Effector memory CD8-positive, alpha-beta T cell (primary cell): ENCODE results near the gene LRRC27.

Source experiments
- ATAC-seq: fragments of 150-1000 bp; cut with Tn5 transposase; replicated peaks from 2 replicates; pipeline ENCODE4 v1.10.0; 2021; ENCODE audit warnings: mild to moderate bottlenecking, moderate library complexity
- DNase-seq, 3 experiments: peaks; one replicate each; pipeline ENCODE4 v3.0.0; 2021
- H3K27ac Mint-ChIP-seq, 2 donors: one replicate each; pipeline ENCODE4 v1.8.0; 2022; ENCODE audit warnings: mild to moderate bottlenecking in 2 of 2, mixed read lengths in 2 of 2, moderate library complexity in 2 of 2
- H3K27me3 Mint-ChIP-seq, 2 donors: one replicate each; pipeline ENCODE4 v1.8.0; 2022; ENCODE audit warnings: mixed read lengths in 2 of 2
- H3K36me3 Mint-ChIP-seq: one replicate; pipeline ENCODE4 v1.8.0; 2022; ENCODE audit warnings: mild to moderate bottlenecking, moderate library complexity, mixed read lengths; ENCODE audit not compliant: insufficient read depth
- H3K4me1 Mint-ChIP-seq, 2 donors: one replicate each; pipeline ENCODE4 v1.8.0; 2022; ENCODE audit warnings: low read depth in 2 of 2, mixed read lengths in 2 of 2
- H3K4me3 Mint-ChIP-seq, 2 donors: one replicate each; pipeline ENCODE4 v1.8.0; 2022; ENCODE audit warnings: mild to moderate bottlenecking in 2 of 2, mixed read lengths in 2 of 2, moderate library complexity in 2 of 2
- H3K9me3 Mint-ChIP-seq, 2 donors: one replicate each; pipeline ENCODE4 v1.8.0; 2022; ENCODE audit warnings: mixed read lengths in 2 of 2

LRRC27 gene

DNA sequence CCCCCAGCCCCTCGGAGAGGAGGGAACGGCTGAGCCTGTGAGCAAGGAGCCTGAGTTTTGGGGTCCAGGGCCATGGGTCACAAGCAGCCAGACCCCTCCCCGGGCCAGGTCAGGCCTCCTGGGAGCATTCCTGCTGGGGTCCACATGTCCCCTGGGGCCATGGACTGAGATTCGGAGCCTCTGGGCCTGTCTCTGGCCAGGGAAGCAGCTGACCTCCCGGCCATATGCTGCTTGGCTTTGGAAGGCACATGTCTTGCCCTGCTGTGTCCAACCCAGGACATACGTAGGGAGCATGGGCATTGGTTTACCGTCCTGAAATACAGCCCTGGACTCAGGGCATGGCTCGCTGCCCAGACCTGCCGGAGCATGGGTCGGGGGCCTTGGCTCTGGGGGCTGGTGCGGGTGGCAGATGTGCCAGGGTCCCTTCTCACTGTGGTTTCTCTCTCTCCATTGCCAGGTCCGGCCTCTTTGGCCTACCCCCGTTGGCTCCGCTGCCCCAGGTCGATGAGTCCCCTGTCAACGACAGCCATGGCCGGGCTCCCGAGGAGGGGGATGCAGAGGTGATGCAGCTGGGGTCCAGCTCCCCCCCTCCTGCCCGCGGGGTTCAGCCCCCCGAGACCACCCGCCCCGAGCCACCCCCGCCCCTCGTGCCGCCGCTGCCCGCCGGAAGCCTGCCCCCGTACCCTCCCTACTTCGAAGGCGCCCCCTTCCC lies 72.3 kb downstream of the LRRC27 start:
- DNase-seq (no peak), ATAC-seq (no peak)
- H3K4me1 Mint-ChIP-seq, result peaks cover 16 to 21% of the 10 kb centered on the region in 2 donors
- no peak overlapping the region for H3K4me3 Mint-ChIP-seq
- H3K27ac Mint-ChIP-seq, result no peak overlapping the region
- H3K9me3 Mint-ChIP-seq, result no peaks in the 10 kb centered on the region
- peaks cover 27% of the 10 kb centered on the region for H3K36me3 Mint-ChIP-seq
- H3K27me3 Mint-ChIP-seq, result no peaks in the 10 kb centered on the region

DNA sequence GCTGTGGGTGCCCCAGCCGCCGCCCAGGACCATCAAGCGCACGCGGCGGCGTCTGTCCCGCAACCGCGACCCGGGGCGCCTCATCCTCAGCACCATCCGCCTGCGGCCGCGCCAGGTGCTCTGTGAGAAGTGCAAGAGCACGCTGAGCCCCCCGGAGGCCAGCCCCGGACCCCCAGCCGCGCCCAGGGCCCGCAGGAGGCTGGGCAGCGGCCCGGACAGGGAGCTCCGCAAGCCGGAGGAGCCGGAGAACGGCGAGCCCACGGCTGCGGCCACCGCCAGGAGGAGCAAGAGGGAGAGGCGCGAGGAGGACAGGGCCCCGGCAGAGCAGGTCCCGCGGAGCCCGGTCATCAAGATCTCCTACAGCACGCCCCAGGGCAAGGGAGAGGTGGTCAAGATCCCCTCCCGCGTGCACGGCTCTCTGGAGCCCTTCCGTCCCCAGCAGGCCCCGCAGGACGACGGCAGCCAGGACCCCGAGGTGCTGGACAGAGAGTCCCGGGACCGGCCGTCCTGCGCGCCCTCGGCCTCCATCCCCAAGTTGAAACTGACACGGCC lies 73.0 kb downstream of the LRRC27 start:
- Mint-ChIP-seq H3K4me1 (peaks cover 14 to 17% of the 10 kb centered on the region in 2 donors), H3K27ac (no peak overlapping the region), H3K36me3 (peaks cover 29% of the 10 kb centered on the region), H3K4me3 (no peak overlapping the region), H3K9me3 (no peaks in the 10 kb centered on the region), H3K27me3 (no peaks in the 10 kb centered on the region)
- DNase-seq, result no peak
- ATAC-seq, result no peak

DNA sequence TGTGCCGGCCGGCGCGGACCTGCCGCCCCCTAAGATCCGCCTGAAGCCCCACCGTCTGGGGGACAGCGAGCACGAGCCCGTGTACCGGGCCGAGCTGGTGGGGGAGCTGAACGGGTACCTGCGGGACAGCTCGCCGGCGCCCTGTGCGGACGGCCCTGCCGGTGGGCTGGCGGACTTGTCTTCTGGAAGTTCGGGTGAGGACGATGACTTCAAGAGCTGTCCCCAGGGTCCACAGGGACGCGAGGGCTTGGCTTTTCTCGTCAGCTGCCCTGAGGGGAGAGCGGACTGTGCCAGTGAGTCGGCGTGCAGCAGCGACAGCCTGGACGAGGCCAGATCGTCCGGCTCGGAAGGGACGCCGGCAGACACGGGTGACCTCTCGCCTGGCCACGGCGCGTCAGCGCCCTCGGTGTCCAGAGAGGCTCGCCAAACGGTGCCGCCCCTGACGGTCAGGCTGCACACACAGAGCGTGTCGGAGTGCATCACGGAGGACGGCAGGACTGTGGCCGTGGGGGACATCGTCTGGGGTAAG lies 73.5 kb downstream of the LRRC27 start:
- DNase-seq (no peak), ATAC-seq (no peak)
- Mint-ChIP-seq H3K4me3 (peak overlapping the region in 1 of 2 donors; percentile 12), H3K4me1 (peaks cover 14 to 15% of the 10 kb centered on the region in 2 donors), H3K27me3 (no peaks in the 10 kb centered on the region), H3K36me3 (peaks cover 25% of the 10 kb centered on the region), H3K9me3 (no peaks in the 10 kb centered on the region), H3K27ac (no peak overlapping the region)

DNA sequence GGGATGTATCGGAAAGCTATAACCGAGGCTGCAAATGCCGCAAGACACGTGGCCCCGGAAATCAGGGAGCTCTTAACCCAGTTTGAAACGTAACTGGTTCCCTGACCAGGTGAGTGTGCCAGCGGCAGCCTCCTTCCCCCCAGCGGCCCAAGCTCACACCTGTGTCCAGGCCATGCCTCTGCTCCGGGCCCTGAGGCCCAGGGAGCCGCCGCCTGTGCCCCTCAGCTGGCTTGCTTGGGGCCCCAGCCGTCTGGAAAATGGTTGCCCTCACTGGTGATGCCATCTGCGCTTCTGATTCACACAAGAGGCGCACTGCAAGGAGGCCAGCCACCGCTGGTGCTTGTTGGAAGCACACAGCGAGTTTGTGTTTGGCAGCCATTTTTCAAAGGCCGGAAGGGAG lies 74.2 kb downstream of the LRRC27 start:
- Mint-ChIP-seq H3K36me3 (peaks cover 25% of the 10 kb centered on the region), H3K4me1 (peaks cover 13 to 14% of the 10 kb centered on the region in 2 donors), H3K27ac (no peak overlapping the region), H3K27me3 (no peaks in the 10 kb centered on the region), H3K4me3 (no peak overlapping the region), H3K9me3 (no peaks in the 10 kb centered on the region)
- no peak for DNase-seq
- no peak for ATAC-seq

DNA sequence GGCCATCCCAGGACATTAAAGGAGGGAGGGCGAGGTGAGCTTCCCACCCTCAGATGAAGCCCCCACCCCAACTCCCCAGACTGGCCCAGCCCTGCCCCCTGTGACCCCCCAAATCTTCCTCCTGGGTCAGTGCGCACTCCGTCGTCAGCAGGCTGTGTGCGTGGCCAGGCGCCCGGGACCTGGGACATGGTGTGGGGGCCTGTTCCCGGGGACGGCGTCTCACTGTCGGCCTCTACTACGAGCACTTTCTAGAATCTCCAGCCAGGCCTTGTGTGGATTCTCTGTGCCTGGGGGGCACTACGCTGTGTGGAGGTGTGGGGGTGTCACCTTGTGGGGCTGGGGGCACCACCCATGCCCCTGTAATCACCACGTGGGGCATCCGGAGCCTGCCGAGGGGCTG lies 74.8 kb downstream of the LRRC27 start:
- Mint-ChIP-seq H3K4me1 (peaks cover 13 to 14% of the 10 kb centered on the region in 2 donors), H3K27ac (no peak overlapping the region), H3K4me3 (no peak overlapping the region), H3K9me3 (no peaks in the 10 kb centered on the region), H3K36me3 (peaks cover 28% of the 10 kb centered on the region), H3K27me3 (no peaks in the 10 kb centered on the region)
- DNase-seq (no peak), ATAC-seq (no peak)

DNA sequence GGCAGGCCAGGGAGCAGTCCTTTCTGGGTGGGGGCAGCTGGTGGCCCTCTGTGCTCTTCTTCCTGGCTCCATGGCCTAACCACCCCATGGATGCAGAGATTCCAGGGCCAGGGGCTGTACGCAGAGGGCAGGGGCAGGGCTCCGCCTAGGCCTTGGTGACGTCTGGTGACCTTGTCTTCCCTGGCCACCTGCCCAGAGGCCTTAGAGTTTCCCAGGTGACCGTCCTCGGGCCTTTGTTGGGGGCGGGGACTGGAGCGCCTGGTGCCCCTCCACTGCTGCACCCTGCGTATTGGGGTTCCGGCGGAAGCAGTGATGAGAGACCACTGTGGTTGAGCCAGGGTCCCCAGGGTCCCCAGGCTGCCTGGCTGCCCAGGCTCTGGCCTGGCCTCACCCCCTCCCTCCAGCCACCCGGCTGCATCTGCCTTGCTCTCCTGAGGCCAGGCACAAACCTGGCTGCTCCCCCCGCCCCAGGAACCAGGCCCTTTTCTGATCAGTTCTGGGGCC lies 75.3 kb downstream of the LRRC27 start:
- Mint-ChIP-seq H3K4me3 (peak overlapping the region; percentile 41 to 69), H3K27ac (peak overlapping the region; percentile 6 to 35), H3K9me3 (no peaks in the 10 kb centered on the region), H3K36me3 (peaks cover 29% of the 10 kb centered on the region), H3K27me3 (no peaks in the 10 kb centered on the region), H3K4me1 (peaks cover 13 to 14% of the 10 kb centered on the region in 2 donors)
- DNase-seq (no peak), ATAC-seq (no peak)

DNA sequence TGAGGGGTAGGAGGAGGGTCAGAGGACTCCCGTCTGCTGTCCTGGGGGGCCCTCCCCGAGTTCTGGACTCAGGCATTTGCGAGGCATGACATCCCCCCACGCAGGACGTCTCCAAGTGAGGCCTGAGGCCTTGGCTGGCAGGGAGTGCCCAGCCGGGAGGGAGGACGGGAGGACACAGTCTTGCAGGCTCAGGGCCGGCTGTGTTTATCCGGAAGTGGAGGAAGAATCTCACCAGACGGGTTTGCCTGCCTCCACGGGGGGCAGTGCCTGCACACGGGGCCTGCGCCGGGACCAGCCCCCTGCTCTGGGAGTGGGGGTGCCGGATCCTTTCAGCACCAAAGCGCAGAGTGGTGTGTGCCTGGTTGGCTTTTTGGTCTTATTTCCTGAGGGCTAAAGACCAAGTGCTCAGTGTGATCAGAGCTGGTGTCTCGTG lies 75.9 kb downstream of the LRRC27 start:
- peaks cover 13 to 14% of the 10 kb centered on the region in 2 donors for H3K4me1 Mint-ChIP-seq
- no peaks in the 10 kb centered on the region for H3K27me3 Mint-ChIP-seq
- H3K36me3 Mint-ChIP-seq, result peaks cover 32% of the 10 kb centered on the region
- ATAC-seq, result peak; percentile 42
- no peaks in the 10 kb centered on the region for H3K9me3 Mint-ChIP-seq
- peak overlapping the region; percentile 6 to 35 for H3K27ac Mint-ChIP-seq
- DNase-seq, result no peak
- H3K4me3 Mint-ChIP-seq, result peak overlapping the region; percentile 41 to 69

DNA sequence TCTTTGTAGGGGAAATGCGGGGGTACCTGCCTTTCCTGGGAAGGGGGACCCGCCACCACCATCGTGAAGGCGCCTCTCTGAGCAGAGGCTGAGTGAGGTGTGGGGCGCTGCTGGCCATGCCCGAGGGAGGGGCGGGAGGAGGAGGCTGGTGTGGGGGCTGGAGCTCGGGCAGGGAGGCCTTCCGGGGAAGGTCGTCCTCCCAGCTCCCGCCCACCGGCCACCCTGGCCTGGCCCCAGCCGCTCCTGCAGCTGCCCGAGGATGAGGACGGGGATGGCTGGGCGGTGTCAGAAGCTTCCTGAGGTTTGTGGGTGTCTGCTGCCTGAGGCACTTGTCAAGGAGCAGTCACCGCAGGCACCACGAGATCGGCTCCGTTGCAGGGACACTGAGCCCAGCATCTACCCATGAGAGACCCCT lies 76.4 kb downstream of the LRRC27 start:
- H3K36me3 Mint-ChIP-seq, result peaks cover 32% of the 10 kb centered on the region
- ATAC-seq (peak; percentile 59), DNase-seq (no peak)
- H3K27ac Mint-ChIP-seq, result peak overlapping the region; percentile 6 to 35
- peak overlapping the region in 1 of 2 donors; percentile 69 for H3K4me3 Mint-ChIP-seq
- no peaks in the 10 kb centered on the region for H3K27me3 Mint-ChIP-seq
- H3K4me1 Mint-ChIP-seq, result peaks cover 11 to 14% of the 10 kb centered on the region in 2 donors
- H3K9me3 Mint-ChIP-seq, result no peaks in the 10 kb centered on the region

DNA sequence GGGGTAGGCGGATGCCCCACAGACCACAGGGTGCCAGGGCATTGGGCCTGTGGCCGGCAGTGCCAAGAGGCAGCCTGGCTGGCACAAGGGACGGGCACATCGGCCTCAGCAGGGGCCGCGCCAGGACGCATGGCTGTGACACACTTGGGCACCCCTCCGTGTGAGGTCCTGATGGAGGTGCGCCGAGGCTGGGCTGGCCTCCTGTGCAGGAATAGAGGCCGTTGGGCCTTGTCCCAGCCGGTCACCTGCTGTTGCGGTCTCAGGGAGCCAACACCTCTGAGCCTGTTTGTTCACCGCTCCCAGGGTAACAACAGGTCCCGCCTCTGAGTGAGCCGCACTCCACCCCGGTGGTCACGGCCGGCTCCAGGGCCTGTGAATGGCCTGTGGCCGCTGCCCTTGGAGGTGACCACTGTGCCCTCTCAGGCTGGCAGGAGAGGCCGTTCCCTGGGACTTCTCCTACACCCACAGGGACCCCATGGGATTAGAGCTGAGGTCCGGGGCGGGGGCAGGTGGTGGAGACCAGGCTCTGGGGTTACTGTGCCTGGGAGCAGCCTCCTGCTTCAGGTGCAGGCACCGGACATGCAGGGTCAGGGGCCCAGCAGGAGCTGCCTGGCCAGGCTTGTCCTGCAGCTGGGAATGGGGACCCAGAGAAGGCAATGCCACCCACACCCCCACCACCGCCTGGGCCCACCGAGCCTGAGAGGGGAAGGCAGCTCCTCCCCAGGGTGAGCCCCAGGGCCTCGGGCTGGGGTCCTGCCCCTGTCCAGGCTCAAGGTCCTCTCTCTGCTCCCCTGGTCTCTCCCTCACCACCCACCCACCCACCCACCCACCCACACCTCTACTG lies 77.1 kb downstream of the LRRC27 start:
- ATAC-seq (no peak), DNase-seq (no peak)
- Mint-ChIP-seq H3K4me1 (peaks cover 14 to 15% of the 10 kb centered on the region in 2 donors), H3K27ac (peak overlapping the region in 1 of 2 donors; percentile 35), H3K36me3 (peaks cover 32% of the 10 kb centered on the region), H3K27me3 (no peaks in the 10 kb centered on the region), H3K9me3 (no peaks in the 10 kb centered on the region), H3K4me3 (no peak overlapping the region)

DNA sequence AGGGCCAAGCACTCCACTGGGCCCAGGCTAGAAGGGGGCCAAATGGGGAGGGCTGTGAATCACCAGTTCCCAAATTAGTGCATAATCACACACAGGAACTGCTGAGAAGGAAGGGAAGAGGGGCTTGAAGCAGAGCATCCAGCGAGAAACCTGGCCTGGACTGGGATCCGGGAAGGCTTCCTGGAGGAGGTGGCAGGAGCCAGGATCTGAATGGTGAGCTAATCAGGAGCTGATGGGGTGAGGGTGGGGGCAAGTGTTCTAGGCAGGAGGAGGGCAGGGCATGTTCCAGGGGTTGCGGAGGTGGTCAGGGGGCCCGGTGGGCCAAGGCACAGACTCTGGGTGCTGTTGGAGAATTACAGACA lies 77.7 kb downstream of the LRRC27 start:
- H3K36me3 Mint-ChIP-seq, result peaks cover 28% of the 10 kb centered on the region
- H3K4me3 Mint-ChIP-seq, result no peak overlapping the region
- H3K9me3 Mint-ChIP-seq, result no peaks in the 10 kb centered on the region
- peak overlapping the region; percentile 72 to 87 for H3K27ac Mint-ChIP-seq
- H3K27me3 Mint-ChIP-seq, result no peaks in the 10 kb centered on the region
- ATAC-seq (no peak), DNase-seq (no peak)
- peaks cover 15 to 18% of the 10 kb centered on the region in 2 donors for H3K4me1 Mint-ChIP-seq

DNA sequence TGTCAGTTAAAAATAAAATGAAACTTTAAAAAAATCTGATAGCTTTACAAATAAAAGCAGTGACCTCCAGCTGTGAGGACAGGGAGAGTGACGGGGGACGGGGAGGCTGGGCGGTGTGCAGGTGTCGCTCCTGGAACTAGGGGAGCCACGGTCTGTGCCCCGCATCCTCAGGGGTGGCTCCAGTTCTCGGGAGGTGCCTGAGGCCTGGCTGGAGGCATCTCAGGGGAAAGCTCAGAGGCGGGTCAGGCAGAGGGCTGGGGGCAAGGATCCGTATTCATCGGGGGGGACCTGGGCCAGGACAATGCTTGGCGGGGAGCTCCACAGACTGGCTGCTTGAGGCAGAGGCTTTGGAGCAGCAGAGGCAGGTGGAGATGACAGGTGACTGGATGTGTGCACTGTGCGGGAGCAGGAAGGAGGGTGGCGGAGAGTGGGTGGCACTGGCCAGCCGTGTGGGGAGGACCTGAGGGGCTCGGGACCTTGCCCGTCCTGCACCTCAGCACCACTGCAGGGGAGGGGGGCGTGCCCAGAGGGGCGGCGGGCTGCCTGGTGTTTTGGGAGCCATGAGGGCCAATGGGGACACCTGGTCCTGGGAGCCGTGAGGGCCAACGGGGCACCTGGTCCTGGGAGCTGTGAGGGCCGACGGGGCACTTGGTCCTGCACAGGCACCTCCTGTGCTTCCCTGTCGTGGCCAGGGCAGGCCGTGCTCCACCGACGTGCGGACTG lies 78.2 kb downstream of the LRRC27 start:
- peak overlapping the region; percentile 72 to 87 for H3K27ac Mint-ChIP-seq
- DNase-seq, result no peak
- H3K27me3 Mint-ChIP-seq, result no peaks in the 10 kb centered on the region
- peaks cover 27% of the 10 kb centered on the region for H3K36me3 Mint-ChIP-seq
- peaks cover 15 to 18% of the 10 kb centered on the region in 2 donors for H3K4me1 Mint-ChIP-seq
- no peak overlapping the region for H3K4me3 Mint-ChIP-seq
- no peaks in the 10 kb centered on the region for H3K9me3 Mint-ChIP-seq
- ATAC-seq, result no peak

DNA sequence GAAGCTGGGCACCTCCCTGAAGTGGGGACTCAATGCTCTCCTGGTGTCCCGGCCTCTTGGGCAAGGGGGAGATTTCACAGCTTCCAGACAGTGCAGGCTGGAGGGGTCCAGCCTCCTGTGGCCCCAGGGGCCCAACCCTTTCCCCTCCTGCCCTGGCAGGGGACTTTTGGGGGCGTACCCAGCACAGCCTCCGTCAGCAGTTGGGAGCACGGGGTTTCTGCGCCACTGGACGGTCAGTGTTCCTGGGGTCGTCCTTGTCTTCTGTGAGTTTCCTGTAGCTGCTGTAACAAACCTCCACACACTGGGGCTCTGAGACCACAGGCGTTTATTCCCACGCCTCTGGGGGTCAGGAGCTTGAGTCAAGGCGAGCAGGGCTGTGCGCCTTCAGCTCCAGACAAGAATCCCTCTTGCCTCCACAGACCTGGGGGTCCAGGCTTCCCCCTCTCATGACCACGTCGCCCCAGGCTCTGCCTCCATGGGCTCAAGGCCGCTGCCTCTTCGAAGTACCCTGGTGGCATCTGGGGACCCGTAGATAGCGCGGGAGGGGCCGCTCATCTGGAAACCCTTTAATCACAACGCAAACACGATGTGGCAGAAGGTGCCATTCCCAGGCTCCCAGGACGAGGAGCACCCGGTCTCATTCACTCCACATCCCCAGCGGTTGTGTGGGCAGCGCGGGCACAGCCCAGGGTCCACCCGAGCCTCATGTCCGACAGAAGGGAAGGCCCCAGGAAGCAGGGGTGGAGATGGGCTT lies 79.0 kb downstream of the LRRC27 start:
- Mint-ChIP-seq H3K9me3 (no peaks in the 10 kb centered on the region), H3K36me3 (peaks cover 22% of the 10 kb centered on the region), H3K27ac (peak overlapping the region; percentile 54 to 87), H3K27me3 (no peaks in the 10 kb centered on the region), H3K4me3 (no peak overlapping the region), H3K4me1 (peaks cover 15% of the 10 kb centered on the region in 2 donors)
- ATAC-seq (no peak), DNase-seq (no peak)
